ENCODE results near the gene PARP9. TPM values are rescaled to one million over a fixed set of nuclear protein-coding genes. Genes with fewer than 3 reads are reported as not detected.

The PARP9 gene
- total and polyA plus RNA-seq, 2 of the 8 experiments (the other 6 are each of a cell fraction or from before 2014, with no cell fraction given): 3.7 to 4.5 TPM

GRCh38 chr3:122538956-122539490 is 25.1 kb downstream of the PARP9 start:
- 91% methylated on average over 7 of the region's 7 CpGs; no CpG with 5 or more reads in 1 of the 2 experiments for WGBS, 2 experiments (ENCODE audit: extremely low coverage in 1 of 2, insufficient coverage in 1 of 2, insufficient read length in 1 of 2, insufficient replicate concordance in 2 of 2, low coverage in 1 of 2, low lambda C conversion rate in 2 of 2, missing lambda C conversion rate in 1 of 2)
- Histone ChIP-seq H3K4me2 (ENCODE audit: insufficient read depth in 1 of 2, low read depth in 2 of 2, low read length in 2 of 2) (no peak overlapping the region), H3K79me1 (ENCODE audit: low read depth, low read length) (no peaks in the 10 kb centered on the region), H2BK120ac (replicated peaks; ENCODE audit: low read depth, low read length) (no peak overlapping the region), H3K36me3 (ENCODE audit: control insufficient read depth in 2 of 4, insufficient read depth in 4 of 4, low read length in 3 of 4) (no peaks in the 10 kb centered on the region), H3K27ac (ENCODE audit: low read depth, low read length) (no peak overlapping the region), H3K4ac (replicated peaks; ENCODE audit: insufficient read length, low read depth, low read length) (no peak overlapping the region), H2BK5ac (ENCODE audit: low read depth, low read length) (no peak overlapping the region), H3K14ac (ENCODE audit: insufficient read length) (no peak overlapping the region), H2BK12ac (ENCODE audit: low read depth, low read length) (no peak overlapping the region), H4K91ac (replicated peaks; ENCODE audit: insufficient read length, low read length) (no peak overlapping the region), H2BK20ac (ENCODE audit: low read length) (no peak overlapping the region), H3K56ac (replicated peaks; ENCODE audit: insufficient read length, low read depth, low read length) (no peak overlapping the region), H3K18ac (ENCODE audit: extremely low read depth, low read length) (no peak overlapping the region), H3K23me2 (ENCODE audit: low read depth, low read length) (no peaks in the 10 kb centered on the region), H3K9me3 (ENCODE audit: insufficient read depth in 2 of 2, low read depth in 1 of 2, low read length in 1 of 2) (no peaks in the 10 kb centered on the region; a peak in 1 of 4 replicates), H3K79me2 (ENCODE audit: control insufficient read depth in 1 of 2, insufficient read depth in 2 of 2, low read length in 2 of 2) (no peaks in the 10 kb centered on the region), H4K20me1 (replicated peaks in 1 of 2; ENCODE audit: control insufficient read depth in 1 of 2, insufficient read depth in 2 of 2, low read length in 2 of 2) (no peaks in the 10 kb centered on the region), H4K5ac (ENCODE audit: insufficient read length, low read depth, low read length) (no peak overlapping the region), H3K9ac (replicated peaks in 1 of 4; ENCODE audit: extremely low read depth in 1 of 4, low read depth in 3 of 4, low read length in 3 of 4) (no peak overlapping the region), H3K4me1 (replicated peaks in 1 of 4; ENCODE audit: control insufficient read depth in 3 of 4, insufficient read depth in 4 of 4, low read length in 3 of 4) (peaks cover 0 to 7% (median 2%) of the 10 kb centered on the region in 4 experiments; a peak in 3 of 7 replicates), H3K4me3 (ENCODE audit: extremely low read depth in 1 of 4, insufficient read depth in 2 of 4, low read depth in 3 of 4, low read length in 4 of 4) (no peak overlapping the region), H3K27me3 (replicated peaks in 1 of 4; ENCODE audit: control insufficient read depth in 3 of 4, extremely low read depth in 1 of 4, insufficient read depth in 3 of 4, low read length in 3 of 4) (no peaks in the 10 kb centered on the region), H2AFZ (ENCODE audit: low read length) (no peak overlapping the region), H2BK15ac (ENCODE audit: low read length) (no peak overlapping the region), H4K8ac (ENCODE audit: extremely low read depth, insufficient read depth, low read length) (no peak overlapping the region), H2AK5ac (ENCODE audit: low read depth, low read length) (no peak overlapping the region), H3K23ac (ENCODE audit: insufficient read length) (no peak overlapping the region)
- POLR2A ChIA-PET (ENCODE audit: partially characterized antibody): interaction anchor here (1.4 kb wide), 1 partner anchor 13 kb away, joined by 3 read pairs; no protein-coding TSS in a partner anchor
- FAIRE-seq (no peak), DNase-seq (ENCODE audit: low read depth in 1 of 2, low spot score in 2 of 2) (no peak)
- CTCF ChIA-PET (ENCODE audit: partially characterized antibody): interaction anchor here (0.7 to 1.3 kb wide), 2 partner anchors 9 to 21 kb away, joined by 3 to 4 read pairs; no protein-coding TSS in a partner anchor
- TF ChIP-seq RNF2 (IDR thresholded peaks at IDR 0.05; ENCODE audit: borderline replicate concordance, low read depth, low read length, missing control alignments, poor library complexity, severe bottlenecking): no peak
- TF ChIP-seq TEAD4 (IDR thresholded peaks at IDR 0.05; ENCODE audit: low read depth, low read length): no peak
- no peak for TF ChIP-seq TCF12 (IDR thresholded peaks at IDR 0.05; ENCODE audit: low read depth, low read length)
- no peak for TF ChIP-seq SP1 (IDR thresholded peaks at IDR 0.05; ENCODE audit: low read depth, low read length)
- no peak for TF ChIP-seq EP300 (IDR thresholded peaks at IDR 0.05; ENCODE audit: borderline replicate concordance in 1 of 2, low read depth in 2 of 2, low read length in 2 of 2)
- no peak for TF ChIP-seq NRF1 (IDR thresholded peaks at IDR 0.05; ENCODE audit: low read depth, low read length)
- no peak for TF ChIP-seq BACH1 (IDR thresholded peaks at IDR 0.05; ENCODE audit: low read length)
- TF ChIP-seq POLR2A (IDR thresholded peaks at IDR 0.05; ENCODE audit: control extremely low read depth in 1 of 2, low read depth in 2 of 2, low read length in 2 of 2): no peak
- no peak for TF ChIP-seq NANOG (IDR thresholded peaks at IDR 0.05; ENCODE audit: insufficient read depth, low read depth, low read length, poor library complexity, severe bottlenecking)
- TF ChIP-seq FOSL1 (IDR thresholded peaks at IDR 0.05; ENCODE audit: insufficient read depth, low read depth, low read length): no peak
- TF ChIP-seq MAX (IDR thresholded peaks at IDR 0.05): no peak
- no peak for TF ChIP-seq ATF3 (IDR thresholded peaks at IDR 0.05; ENCODE audit: insufficient read depth, low read depth, low read length)
- TF ChIP-seq KDM1A (IDR thresholded peaks at IDR 0.05; ENCODE audit: borderline replicate concordance, low read length): no peak
